Smooth muscle cell (in vitro differentiated cells): ENCODE data around the gene PPIP5K2. TPM values are rescaled to one million over a fixed set of nuclear protein-coding genes. Genes with fewer than 3 reads are reported as not detected.

Source experiments
- DNase-seq: peaks from one replicate; lab custom pipeline; 2025; ENCODE audit not compliant: unreplicated experiment; lab: John Stamatoyannopoulos, UW
- H2AFZ ChIP-seq: fragments of 200-600 bp; sonication (generic); 2 replicates; pipeline ENCODE4 v1.6.0; 2016; ENCODE audit warnings: antibody characterized with exemption, low read depth, mild to moderate bottlenecking
- H3F3A ChIP-seq: fragments of 200-600 bp; sonication (generic); 2 replicates; pipeline ENCODE4 v1.6.0; 2017; ENCODE audit warnings: antibody characterized with exemption, low read depth
- H3K27ac ChIP-seq: fragments of 200-600 bp; sonication (generic); 2 replicates; pipeline ENCODE4 v1.5.1; 2016; ENCODE audit warnings: low read depth, mild to moderate bottlenecking
- H3K27me3 ChIP-seq: fragments of 200-600 bp; sonication (generic); 2 replicates; pipeline ENCODE4 v1.6.1; 2016; ENCODE audit warnings: low read depth, mild to moderate bottlenecking
- H3K36me3 ChIP-seq: fragments of 200-600 bp; sonication (generic); 2 replicates; pipeline ENCODE4 v1.5.1; 2016; ENCODE audit warnings: low read depth
- H3K4me1 ChIP-seq: fragments of 200-600 bp; sonication (generic); 2 replicates; pipeline ENCODE4 v1.5.1; 2016; ENCODE audit warnings: low read depth
- H3K4me2 ChIP-seq: fragments of 200-600 bp; sonication (generic); 2 replicates; pipeline ENCODE4 v1.6.0; 2016; ENCODE audit warnings: mild to moderate bottlenecking
- H3K4me3 ChIP-seq: fragments of 200-600 bp; sonication (generic); 2 replicates; pipeline ENCODE4 v1.5.1; 2016; ENCODE audit warnings: mild to moderate bottlenecking
- H3K79me2 ChIP-seq: fragments of 200-600 bp; sonication (generic); 2 replicates; pipeline ENCODE4 v1.6.0; 2016; ENCODE audit warnings: low read depth, mild to moderate bottlenecking
- H3K9ac ChIP-seq: fragments of 200-600 bp; sonication (generic); 2 replicates; pipeline ENCODE4 v1.6.0; 2016; ENCODE audit warnings: low read depth
- H3K9me3 ChIP-seq: fragments of 200-600 bp; sonication (generic); replicated peaks from 2 replicates; pipeline ENCODE4 v1.5.1; 2016; ENCODE audit warnings: low read depth
- H4K20me1 ChIP-seq: fragments of 200-600 bp; sonication (generic); 2 replicates; pipeline ENCODE4 v1.6.0; 2016; ENCODE audit warnings: low read depth
- WGBS: methylation state at CpG from one replicate; pipeline ENCODE4 v1.1.7; 2016; ENCODE audit warnings: low lambda C conversion rate; 5-methylcytosine and 5-hydroxymethylcytosine counted together
- polyA plus RNA-seq: library from polyadenylated mRNA; unstranded; fragments of >200 nt; fragmentation: Nextera tagmentation; extraction: Ambion mirVana; gene quantifications from 2 replicates; pipeline ENCODE4 v1.2.1, GENCODE V29; 2016
- total RNA-seq: library from RNA; depleted of rRNA; stranded (reverse); fragments of >200 nt; gene quantifications from 2 replicates; pipeline ENCODE4 v1.2.3, GENCODE V29; 2014
- TF ChIP-seq, protein P1 (sequence below): fragments of 200-600 bp; sonication (generic); IDR thresholded peaks from 2 replicates; pipeline ENCODE4 v1.5.1; 2017; ENCODE audit warnings: borderline replicate concordance, mild to moderate bottlenecking, antibody characterized with exemption; ENCODE audit not compliant: insufficient read depth, poor library complexity, severe bottlenecking

PPIP5K2 gene
- total and polyA plus RNA-seq, 2 experiments from 2014 or later: 22.6 to 90.3 TPM

GRCh38 chr5:103254921-103255320 lies 134.8 kb downstream of the PPIP5K2 start:
- H3K36me3 ChIP-seq: no peaks in the 10 kb centered on the region
- WGBS: 100% methylated on average over 1 of the region's 1 CpG
- peaks cover 3% of the 10 kb centered on the region for H4K20me1 ChIP-seq
- no peak overlapping the region for H2AFZ ChIP-seq
- no peak overlapping the region for H3K9ac ChIP-seq
- H3K4me1 ChIP-seq: no peaks in the 10 kb centered on the region
- no peak overlapping the region for H3K27ac ChIP-seq
- H3K79me2 ChIP-seq: peaks cover 2% of the 10 kb centered on the region
- H3K9me3 ChIP-seq: no peaks in the 10 kb centered on the region
- TF ChIP-seq, protein P1, sequence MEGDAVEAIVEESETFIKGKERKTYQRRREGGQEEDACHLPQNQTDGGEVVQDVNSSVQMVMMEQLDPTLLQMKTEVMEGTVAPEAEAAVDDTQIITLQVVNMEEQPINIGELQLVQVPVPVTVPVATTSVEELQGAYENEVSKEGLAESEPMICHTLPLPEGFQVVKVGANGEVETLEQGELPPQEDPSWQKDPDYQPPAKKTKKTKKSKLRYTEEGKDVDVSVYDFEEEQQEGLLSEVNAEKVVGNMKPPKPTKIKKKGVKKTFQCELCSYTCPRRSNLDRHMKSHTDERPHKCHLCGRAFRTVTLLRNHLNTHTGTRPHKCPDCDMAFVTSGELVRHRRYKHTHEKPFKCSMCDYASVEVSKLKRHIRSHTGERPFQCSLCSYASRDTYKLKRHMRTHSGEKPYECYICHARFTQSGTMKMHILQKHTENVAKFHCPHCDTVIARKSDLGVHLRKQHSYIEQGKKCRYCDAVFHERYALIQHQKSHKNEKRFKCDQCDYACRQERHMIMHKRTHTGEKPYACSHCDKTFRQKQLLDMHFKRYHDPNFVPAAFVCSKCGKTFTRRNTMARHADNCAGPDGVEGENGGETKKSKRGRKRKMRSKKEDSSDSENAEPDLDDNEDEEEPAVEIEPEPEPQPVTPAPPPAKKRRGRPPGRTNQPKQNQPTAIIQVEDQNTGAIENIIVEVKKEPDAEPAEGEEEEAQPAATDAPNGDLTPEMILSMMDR: no peak
- H3K4me3 ChIP-seq: no peak overlapping the region
- no peak overlapping the region for H3K4me2 ChIP-seq
- no peaks in the 10 kb centered on the region for H3F3A ChIP-seq
- H3K27me3 ChIP-seq: no peaks in the 10 kb centered on the region
- DNase-seq: no peak

GRCh38 chr5:103255691-103256090 lies 135.6 kb downstream of the PPIP5K2 start:
- H4K20me1 ChIP-seq: peaks cover 10% of the 10 kb centered on the region
- 93% methylated on average over 7 of the region's 7 CpGs for WGBS
- H3K27ac ChIP-seq: no peak overlapping the region
- H3K4me2 ChIP-seq: no peak overlapping the region
- TF ChIP-seq, protein P1: no peak
- peaks cover 4% of the 10 kb centered on the region for H3K4me1 ChIP-seq
- H3K9me3 ChIP-seq: no peaks in the 10 kb centered on the region
- peaks cover 9% of the 10 kb centered on the region for H3K79me2 ChIP-seq
- no peak overlapping the region for H3K9ac ChIP-seq
- H3K27me3 ChIP-seq: no peaks in the 10 kb centered on the region
- peaks cover 3% of the 10 kb centered on the region for H3F3A ChIP-seq
- no peak overlapping the region for H3K4me3 ChIP-seq
- no peak for DNase-seq
- H3K36me3 ChIP-seq: no peaks in the 10 kb centered on the region
- no peak overlapping the region for H2AFZ ChIP-seq

GRCh38 chr5:103256178-103256577 lies 136.1 kb downstream of the PPIP5K2 start:
- Histone ChIP-seq H3K36me3 (no peaks in the 10 kb centered on the region), H2AFZ (no peak overlapping the region), H3K4me1 (peaks cover 5% of the 10 kb centered on the region), H3F3A (peaks cover 3% of the 10 kb centered on the region), H3K4me2 (no peak overlapping the region), H3K4me3 (no peak overlapping the region), H3K79me2 (peaks cover 14% of the 10 kb centered on the region), H3K9me3 (no peaks in the 10 kb centered on the region), H4K20me1 (peaks cover 15% of the 10 kb centered on the region), H3K27ac (no peak overlapping the region), H3K27me3 (no peaks in the 10 kb centered on the region), H3K9ac (no peak overlapping the region)
- TF ChIP-seq, protein P1: no peak
- DNase-seq: no peak
- WGBS: 78% methylated on average over 4 of the region's 4 CpGs

- Histone ChIP-seq H3K4me1 (peaks cover 10% of the 10 kb centered on the region), H3K27me3 (no peaks in the 10 kb centered on the region), H3K79me2 (peaks cover 37% of the 10 kb centered on the region), H3K9ac (peak within 1 kb of the TSS; percentile 8), H3K4me2 (peak within 1 kb of the TSS; percentile 99), H3K27ac (no peak within 1 kb of the TSS), H3K9me3 (no peaks in the 10 kb centered on the region), H3K36me3 (no peaks in the 10 kb centered on the region), H3K4me3 (peak within 1 kb of the TSS; percentile 85), H2AFZ (peak within 1 kb of the TSS; percentile 85), H4K20me1 (peaks cover 38% of the 10 kb centered on the region), H3F3A (peaks cover 3% of the 10 kb centered on the region)
- DNase-seq: peak; percentile 87
- TF ChIP-seq, protein P1: no peak
- 2% methylated on average over 4 of the region's 45 CpGs for WGBS
Measured at GRCh38 chr5:103258368-103258956, 138.4 kb downstream of the PPIP5K2 start, which contains the start of gene MACIR. MACIR (plus strand) TSS chr5:103258763; CDS start chr5:103275920, 17,157 bp downstream.
